Thoracic aorta (tissue), 2 donors: Measurements from ENCODE around the gene RNF212. TPM values are rescaled to one million over a fixed set of nuclear protein-coding genes. Genes with fewer than 3 reads are reported as not detected.

Source experiments
- ATAC-seq: fragments of 150-250 bp; one replicate; pipeline ENCODE4 v1.8.0; 2017; ENCODE audit warnings: low read depth; ENCODE audit not compliant: insufficient number of reproducible peaks, low FRiP score
- DNase-seq: peaks from one replicate; pipeline ENCODE4 v3.0.0-alpha.2; 2020; ENCODE audit warnings: low spot score
- H3K27ac ChIP-seq, 2 donors: fragments of 200-600 bp; sonication (generic); 1 replicate in 1 of 2; 2 replicates in 1 of 2; pipeline ENCODE4 v1.5.1; 2016; ENCODE audit warnings: mild to moderate bottlenecking in 2 of 2, moderate library complexity in 2 of 2
- H3K27me3 ChIP-seq: fragments of 200-600 bp; sonication (generic); replicated peaks from 2 replicates; pipeline ENCODE4 v1.6.0; 2016; ENCODE audit warnings: mild to moderate bottlenecking; ENCODE audit not compliant: insufficient read depth
- H3K36me3 ChIP-seq: fragments of 200-600 bp; sonication (generic); one replicate; pipeline ENCODE4 v1.5.1; 2016
- H3K4me1 ChIP-seq, 2 donors: fragments of 200-600 bp; sonication (generic); 1 replicate in 1 of 2; 2 replicates in 1 of 2; pipeline versions ENCODE4 v1.5.1 to v1.6.0; 2016; ENCODE audit warnings: low read depth in 2 of 2, mild to moderate bottlenecking in 1 of 2; ENCODE audit not compliant: control insufficient read depth in 1 of 2
- H3K4me3 ChIP-seq: fragments of 200-600 bp; sonication (generic); 2 replicates; pipeline ENCODE4 v1.5.1; 2016; ENCODE audit warnings: mild to moderate bottlenecking
- H3K9me3 ChIP-seq: fragments of 200-600 bp; sonication (generic); 2 replicates; pipeline ENCODE4 v1.5.1; 2016
- total RNA-seq, 2 donors: library from RNA; depleted of rRNA; stranded (reverse); fragments of >200 nt; gene quantifications; one replicate each; pipeline versions ENCODE4 v1.1.0 to v1.2.3, GENCODE V29; 2016
- TF ChIP-seq, protein P1 (sequence below): fragments of 200-600 bp; sonication (generic); IDR thresholded peaks from one replicate; pipeline ENCODE4 v1.5.1; 2019; ENCODE audit warnings: antibody characterized with exemption

Gene RNF212
- total RNA-seq, 2 donors from 2014 or later, result 1.2 to 2.4 TPM

- Histone ChIP-seq H3K4me1 (no peaks in the 10 kb centered on the region), H3K4me3 (no peak overlapping the region), H3K27me3 (no peaks in the 10 kb centered on the region), H3K27ac (no peak overlapping the region), H3K9me3 (no peaks in the 10 kb centered on the region), H3K36me3 (no peaks in the 10 kb centered on the region)
- DNase-seq (no peak), ATAC-seq (no peak)
- TF ChIP-seq, protein P1, sequence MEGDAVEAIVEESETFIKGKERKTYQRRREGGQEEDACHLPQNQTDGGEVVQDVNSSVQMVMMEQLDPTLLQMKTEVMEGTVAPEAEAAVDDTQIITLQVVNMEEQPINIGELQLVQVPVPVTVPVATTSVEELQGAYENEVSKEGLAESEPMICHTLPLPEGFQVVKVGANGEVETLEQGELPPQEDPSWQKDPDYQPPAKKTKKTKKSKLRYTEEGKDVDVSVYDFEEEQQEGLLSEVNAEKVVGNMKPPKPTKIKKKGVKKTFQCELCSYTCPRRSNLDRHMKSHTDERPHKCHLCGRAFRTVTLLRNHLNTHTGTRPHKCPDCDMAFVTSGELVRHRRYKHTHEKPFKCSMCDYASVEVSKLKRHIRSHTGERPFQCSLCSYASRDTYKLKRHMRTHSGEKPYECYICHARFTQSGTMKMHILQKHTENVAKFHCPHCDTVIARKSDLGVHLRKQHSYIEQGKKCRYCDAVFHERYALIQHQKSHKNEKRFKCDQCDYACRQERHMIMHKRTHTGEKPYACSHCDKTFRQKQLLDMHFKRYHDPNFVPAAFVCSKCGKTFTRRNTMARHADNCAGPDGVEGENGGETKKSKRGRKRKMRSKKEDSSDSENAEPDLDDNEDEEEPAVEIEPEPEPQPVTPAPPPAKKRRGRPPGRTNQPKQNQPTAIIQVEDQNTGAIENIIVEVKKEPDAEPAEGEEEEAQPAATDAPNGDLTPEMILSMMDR, result no peak
Observed at GRCh38 chr4:1062419-1062818, 50.9 kb downstream of the RNF212 start.

DNA sequence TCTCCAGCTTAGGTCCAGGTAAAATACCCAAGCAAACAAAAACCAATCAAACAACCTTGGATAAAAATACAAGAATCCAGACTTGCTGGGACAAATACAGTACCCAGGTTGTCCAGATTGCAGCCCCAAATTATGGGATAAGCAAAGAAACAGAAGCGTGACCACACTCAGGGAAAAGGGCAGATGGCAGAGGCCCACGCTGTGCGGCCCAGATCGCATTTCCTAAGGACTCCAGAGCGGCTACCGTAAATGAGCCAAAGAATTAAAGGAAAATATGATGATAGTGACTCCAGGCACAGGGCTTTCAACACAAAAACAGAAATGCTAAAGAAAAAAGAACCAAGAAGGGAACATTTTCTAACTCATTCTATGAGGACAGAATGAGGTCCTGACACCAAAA is 51.6 kb downstream of the RNF212 start:
- H3K27me3 ChIP-seq, result no peaks in the 10 kb centered on the region

DNA sequence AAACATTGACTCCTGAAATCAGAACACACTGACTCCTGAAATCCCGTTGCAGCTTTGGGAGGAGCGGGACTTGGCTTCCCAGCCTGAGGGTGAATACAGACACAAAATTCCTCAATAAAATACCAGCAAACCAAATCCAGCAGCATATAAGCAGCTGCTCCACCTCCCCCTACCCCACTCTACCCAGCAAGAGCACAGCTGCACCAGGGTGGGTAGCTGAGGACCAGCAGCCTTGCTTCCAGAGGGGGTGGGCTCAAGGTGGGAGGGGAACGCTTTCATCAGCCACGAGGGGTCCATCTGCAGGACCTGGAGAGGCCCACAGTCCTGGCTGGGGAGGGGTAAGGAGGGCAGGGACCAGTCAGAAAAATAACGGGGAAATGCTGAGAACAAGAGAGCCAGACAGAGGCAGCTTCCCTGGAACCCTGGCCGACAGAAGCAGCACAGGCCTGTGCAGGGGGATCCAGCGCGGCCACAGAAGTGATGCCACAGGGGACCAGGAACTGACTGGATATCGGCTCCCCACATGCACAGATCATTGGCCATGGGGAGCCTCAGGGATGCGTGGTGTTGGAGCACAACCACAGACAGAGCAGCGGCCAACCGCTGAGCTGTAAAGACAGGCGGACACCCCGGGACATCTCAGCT is 52.2 kb downstream of the RNF212 start:
- H3K27ac ChIP-seq, result no peak overlapping the region
- ATAC-seq (no peak), DNase-seq (no peak)
- no peak overlapping the region for H3K4me3 ChIP-seq
- H3K36me3 ChIP-seq, result no peaks in the 10 kb centered on the region
- H3K27me3 ChIP-seq, result no peaks in the 10 kb centered on the region
- H3K9me3 ChIP-seq, result no peaks in the 10 kb centered on the region
- TF ChIP-seq, protein P1, result no peak
- H3K4me1 ChIP-seq, result no peaks in the 10 kb centered on the region

More for the DNA sequence above, 51.6 kb downstream of the RNF212 start:
- TF ChIP-seq, protein P1, result no peak
- H3K4me3 ChIP-seq, result no peak overlapping the region
- H3K4me1 ChIP-seq, result no peaks in the 10 kb centered on the region
- no peaks in the 10 kb centered on the region for H3K9me3 ChIP-seq
- ATAC-seq (no peak), DNase-seq (no peak)
- H3K36me3 ChIP-seq, result no peaks in the 10 kb centered on the region
- H3K27ac ChIP-seq, result no peak overlapping the region

GRCh38 chr4:1060621-1061020 is 52.7 kb downstream of the RNF212 start:
- no peaks in the 10 kb centered on the region for H3K9me3 ChIP-seq
- H3K4me1 ChIP-seq, result no peaks in the 10 kb centered on the region
- H3K4me3 ChIP-seq, result no peak overlapping the region
- TF ChIP-seq, protein P1, result no peak
- no peak overlapping the region for H3K27ac ChIP-seq
- no peaks in the 10 kb centered on the region for H3K27me3 ChIP-seq
- no peak for DNase-seq
- no peaks in the 10 kb centered on the region for H3K36me3 ChIP-seq
- ATAC-seq, result no peak

GRCh38 chr4:1060121-1060520 is 53.2 kb downstream of the RNF212 start:
- H3K4me3 ChIP-seq, result no peak overlapping the region
- no peaks in the 10 kb centered on the region for H3K9me3 ChIP-seq
- H3K36me3 ChIP-seq, result no peaks in the 10 kb centered on the region
- H3K27ac ChIP-seq, result no peak overlapping the region
- H3K4me1 ChIP-seq, result no peaks in the 10 kb centered on the region
- ATAC-seq (no peak), DNase-seq (no peak)
- no peaks in the 10 kb centered on the region for H3K27me3 ChIP-seq
- TF ChIP-seq, protein P1, result no peak
